Endothelial cell of coronary artery (primary cell): Measurements from ENCODE around the gene CDC42. TPM values are rescaled to one million over a fixed set of nuclear protein-coding genes. Genes with fewer than 3 reads are reported as not detected.

Experiments
- total RNA-seq: library from RNA; depleted of rRNA; stranded (reverse); fragments of >200 nt; gene quantifications from 2 replicates; pipeline ENCODE4 v1.2.3, GENCODE V29; 2014

CDC42 gene
- total RNA-seq, result 579 and 697 TPM in 2 replicates

GRCh38 chr1:22052115-22053016 lies at the start of gene CDC42:
TSS of gene CDC42 (plus strand) at chr1:22052709. CDS start at chr1:22078479, 25,770 bp downstream.

Other genes starting within 250 kb of the CDC42 start
- under 0.01 TPM in 1 of 2 replicates, not detected in the other for gene LDLRAD2, start 240.4 kb upstream of the CDC42 start, total RNA-seq
- 1,121 and 1,434 TPM in 2 replicates for gene HSPG2, start 115.4 kb upstream of the CDC42 start, total RNA-seq
- gene CELA3B, start 75.7 kb upstream of the CDC42 start, total RNA-seq, result 0.27 TPM in 1 of 2 replicates, not detected in the other
- 0.09 TPM in 1 of 2 replicates, not detected in the other for gene CELA3A, start 51.1 kb upstream of the CDC42 start, total RNA-seq
- gene WNT4, start 90.4 kb downstream of the CDC42 start, total RNA-seq, result 0.09 TPM in 2 replicates